T-helper 1 cell treated with Interleukin-12 subunit alpha and Interleukin-12 subunit beta and Interleukin-4 antibody, amounts not matched to agents 30 ng/mL and 1 ng/mL, for 36 hours (primary cell): ENCODE data around the gene RIPK3. TPM values are rescaled to one million over a fixed set of nuclear protein-coding genes. Genes with fewer than 3 reads are reported as not detected.

Experiments
- total RNA-seq: library from RNA; stranded (reverse); gene quantifications from 2 replicates; pipeline ENCODE4 v1.2.3, GENCODE V29; 2022

Gene RIPK3
- total RNA-seq, 1 donor from 2014 or later: 37.1 TPM

Other genes starting within 250 kb of the RIPK3 start
- 46.1 and 51.2 TPM in 2 replicates for gene PCK2, start 245.7 kb downstream of the RIPK3 start, total RNA-seq
- 81.8 and 89.9 TPM in 2 replicates for gene DCAF11, start 225.2 kb downstream of the RIPK3 start, total RNA-seq
- 2.4 and 2.5 TPM in 2 replicates for gene NRL, start 225.0 kb downstream of the RIPK3 start, total RNA-seq
- gene FITM1, start 209.3 kb downstream of the RIPK3 start, total RNA-seq: 1.1 and 1.7 TPM in 2 replicates
- gene PSME1, start 203.8 kb downstream of the RIPK3 start, total RNA-seq: 545 and 567 TPM in 2 replicates
- gene EMC9, start 198.4 kb downstream of the RIPK3 start, total RNA-seq: 17.9 and 18.2 TPM in 2 replicates
- 802 and 822 TPM in 2 replicates for gene PSME2, start 193.4 kb downstream of the RIPK3 start, total RNA-seq
- gene RNF31, start 192.5 kb downstream of the RIPK3 start, total RNA-seq: 145 and 153 TPM in 2 replicates
- gene IRF9, start 178.7 kb downstream of the RIPK3 start, total RNA-seq: 304 and 321 TPM in 2 replicates
- 72.3 and 78.3 TPM in 2 replicates for gene REC8, start 167.9 kb downstream of the RIPK3 start, total RNA-seq
- 48.1 and 50.6 TPM in 2 replicates for gene IPO4, start 151.2 kb downstream of the RIPK3 start, total RNA-seq
- 35.8 and 45.3 TPM in 2 replicates for gene TM9SF1, start 144.6 kb downstream of the RIPK3 start, total RNA-seq
- gene TSSK4, start 134.3 kb downstream of the RIPK3 start, total RNA-seq: 0.27 and 0.83 TPM in 2 replicates
- 96.5 and 104 TPM in 2 replicates for gene CHMP4A, start 126.5 kb downstream of the RIPK3 start, total RNA-seq
- 11.8 and 14.5 TPM in 2 replicates for gene MDP1, start 123.9 kb downstream of the RIPK3 start, total RNA-seq
- gene NEDD8, start 107.6 kb downstream of the RIPK3 start, total RNA-seq: 187 and 191 TPM in 2 replicates
- 58.0 and 71.9 TPM in 2 replicates for gene GMPR2, start 107.1 kb downstream of the RIPK3 start, total RNA-seq
- 148 and 151 TPM in 2 replicates for gene TINF2, start 97.4 kb downstream of the RIPK3 start, total RNA-seq
- 6.4 and 6.7 TPM in 2 replicates for gene TGM1, start 76.8 kb downstream of the RIPK3 start, total RNA-seq
- gene RABGGTA, start 68.4 kb downstream of the RIPK3 start, total RNA-seq: 51.6 and 55.3 TPM in 2 replicates
- gene DHRS1, start 40.2 kb downstream of the RIPK3 start, total RNA-seq: 23.3 and 25.2 TPM in 2 replicates
- 40.1 and 42.6 TPM in 2 replicates for gene NOP9, start 40.1 kb downstream of the RIPK3 start, total RNA-seq
- gene CIDEB, start 32.0 kb downstream of the RIPK3 start, total RNA-seq: 23.7 and 27.8 TPM in 2 replicates
- 15.1 and 17.8 TPM in 2 replicates for gene LTB4R2, start 29.9 kb downstream of the RIPK3 start, total RNA-seq
- 21.6 and 24.2 TPM in 2 replicates for gene LTB4R, start 28.5 kb downstream of the RIPK3 start, total RNA-seq
- 4.3 and 5.3 TPM in 2 replicates for gene ADCY4, start 4.9 kb downstream of the RIPK3 start, total RNA-seq
- 0.59 TPM in 1 of 2 replicates, not detected in the other for gene NFATC4, start 28.2 kb upstream of the RIPK3 start, total RNA-seq
- gene NYNRIN, start 59.0 kb upstream of the RIPK3 start, total RNA-seq: 0.12 and 0.17 TPM in 2 replicates
- 17.7 and 18.5 TPM in 2 replicates for gene CBLN3, start 89.7 kb upstream of the RIPK3 start, total RNA-seq
- gene KHNYN, start 90.0 kb upstream of the RIPK3 start, total RNA-seq: 97.9 and 101 TPM in 2 replicates
- 49.9 and 55.0 TPM in 2 replicates for gene SDR39U1, start 102.8 kb upstream of the RIPK3 start, total RNA-seq
- not detected in 2 replicates for gene CMA1, start 168.3 kb upstream of the RIPK3 start, total RNA-seq
- gene CTSG, start 236.3 kb upstream of the RIPK3 start, total RNA-seq: not detected in 2 replicates